ENCODE measurements around the gene ADAP1. TPM values are rescaled to one million over a fixed set of nuclear protein-coding genes. Genes with fewer than 3 reads are reported as not detected.

The ADAP1 gene
- total and polyA plus RNA-seq, 2 of the 8 experiments (the other 6 are each of a cell fraction or from before 2014, with no cell fraction given): 5.8 to 6.1 TPM

DNA sequence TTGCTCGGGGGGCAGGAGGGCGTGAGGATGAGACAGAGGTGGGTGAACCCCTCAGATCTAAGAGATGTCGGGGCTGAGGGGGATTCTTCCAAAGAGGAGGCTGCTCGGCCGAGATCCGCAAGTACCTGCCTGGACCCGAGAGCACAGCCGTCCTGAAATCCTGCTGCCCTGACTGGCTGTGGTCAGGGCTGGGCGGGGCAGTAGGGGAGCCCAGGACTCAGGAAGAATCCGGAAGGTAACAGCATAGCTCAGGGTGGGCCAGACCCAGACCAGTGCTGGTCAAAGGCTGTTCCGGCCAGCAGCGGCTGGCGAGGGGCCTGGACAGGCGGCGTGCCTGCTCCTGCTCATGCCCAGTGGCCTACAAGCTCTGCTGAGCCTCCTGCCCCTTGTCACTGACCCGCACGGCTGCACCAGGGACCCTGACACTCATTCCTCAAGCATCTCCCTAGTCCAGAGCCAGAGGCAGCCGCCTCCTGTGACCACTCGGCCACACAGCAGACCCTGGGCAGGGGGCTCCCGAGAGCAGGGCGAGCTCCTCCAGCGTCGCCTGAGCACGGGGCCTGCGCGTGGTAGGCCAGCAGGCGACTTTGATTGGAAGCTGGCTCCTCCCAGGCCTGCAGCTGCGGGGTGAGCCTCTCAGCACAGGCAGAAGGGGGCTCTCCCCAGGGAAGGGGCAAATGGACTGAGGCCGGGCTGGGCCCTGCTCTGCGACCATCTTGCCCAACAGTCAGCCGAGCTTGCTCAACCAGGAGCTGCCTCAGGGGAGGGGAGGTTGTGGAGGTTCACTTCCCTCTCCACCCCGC is 3.1 kb upstream of the ADAP1 start:
- Histone ChIP-seq H3K36me3 (ENCODE audit: control insufficient read depth in 2 of 4, insufficient read depth in 4 of 4, low read length in 3 of 4) (no peaks in the 10 kb centered on the region), H2AFZ (ENCODE audit: low read length) (no peak overlapping the region), H3K79me1 (ENCODE audit: low read depth, low read length) (no peaks in the 10 kb centered on the region), H2BK15ac (ENCODE audit: low read length) (no peak overlapping the region), H4K20me1 (replicated peaks in 1 of 2; ENCODE audit: control insufficient read depth in 1 of 2, insufficient read depth in 2 of 2, low read length in 2 of 2) (peaks cover 0 to 3% of the 10 kb centered on the region in 2 experiments), H3K23me2 (ENCODE audit: low read depth, low read length) (peaks cover 4% of the 10 kb centered on the region; the same call in 1 of the 2 replicates), H2BK12ac (ENCODE audit: low read depth, low read length) (peak overlapping the region; percentile 84; the same call in 1 of the 2 replicates), H4K5ac (ENCODE audit: insufficient read length, low read depth, low read length) (no peak overlapping the region), H3K27ac (ENCODE audit: low read depth, low read length) (no peak overlapping the region), H3K9me3 (ENCODE audit: insufficient read depth in 2 of 2, low read depth in 1 of 2, low read length in 1 of 2) (peaks cover 0 to 3% of the 10 kb centered on the region in 2 experiments; a peak in 1 of 4 replicates), H3K4ac (replicated peaks; ENCODE audit: insufficient read length, low read depth, low read length) (no peak overlapping the region), H3K9ac (replicated peaks in 1 of 4; ENCODE audit: extremely low read depth in 1 of 4, low read depth in 3 of 4, low read length in 3 of 4) (0 out of 7 replicates have a peak overlapping the region, but pooled peaks of 1 of the 4 experiments have one; percentile 3), H2BK20ac (ENCODE audit: low read length) (no peak overlapping the region), H3K4me2 (ENCODE audit: insufficient read depth in 1 of 2, low read depth in 2 of 2, low read length in 2 of 2) (no peak overlapping the region), H4K91ac (replicated peaks; ENCODE audit: insufficient read length, low read length) (no peak overlapping the region), H3K79me2 (ENCODE audit: control insufficient read depth in 1 of 2, insufficient read depth in 2 of 2, low read length in 2 of 2) (no peaks in the 10 kb centered on the region), H3K14ac (ENCODE audit: insufficient read length) (no peak overlapping the region), H4K8ac (ENCODE audit: extremely low read depth, insufficient read depth, low read length) (peak overlapping the region; percentile 65), H2AK5ac (ENCODE audit: low read depth, low read length) (0 out of 2 replicates have a peak overlapping the region, but pooled peaks have one; percentile 3), H3K27me3 (replicated peaks in 1 of 4; ENCODE audit: control insufficient read depth in 3 of 4, extremely low read depth in 1 of 4, insufficient read depth in 3 of 4, low read length in 3 of 4) (peaks cover 2 to 19% (median 15%) of the 10 kb centered on the region in 4 experiments; a peak in 6 of 7 replicates), H3K23ac (ENCODE audit: insufficient read length) (no peak overlapping the region), H2BK120ac (replicated peaks; ENCODE audit: low read depth, low read length) (no peak overlapping the region), H3K56ac (replicated peaks; ENCODE audit: insufficient read length, low read depth, low read length) (no peak overlapping the region), H3K4me3 (ENCODE audit: extremely low read depth in 1 of 4, insufficient read depth in 2 of 4, low read depth in 3 of 4, low read length in 4 of 4) (no peak overlapping the region), H3K18ac (ENCODE audit: extremely low read depth, low read length) (no peak overlapping the region), H3K4me1 (replicated peaks in 1 of 4; ENCODE audit: control insufficient read depth in 3 of 4, insufficient read depth in 4 of 4, low read length in 3 of 4) (peaks cover 0 to 11% (median 5%) of the 10 kb centered on the region in 4 experiments; a peak in 5 of 7 replicates), H2BK5ac (ENCODE audit: low read depth, low read length) (peak overlapping the region; percentile 13; the same call in 1 of the 2 replicates)
- DNase-seq (ENCODE audit: low read depth in 1 of 2, low spot score in 2 of 2) (no peak), FAIRE-seq (no peak)
- WGBS, 2 experiments (ENCODE audit: extremely low coverage in 1 of 2, insufficient coverage in 1 of 2, insufficient read length in 1 of 2, insufficient replicate concordance in 2 of 2, low coverage in 1 of 2, low lambda C conversion rate in 2 of 2, missing lambda C conversion rate in 1 of 2): 77% methylated on average over 29 of the region's 32 CpGs; no CpG with 5 or more reads in 1 of the 2 experiments
- ChIA-PET POLR2A (ENCODE audit: partially characterized antibody) (interaction anchor here (0.9 to 1.5 kb wide), 8 partner anchors 9 to 166 kb away, joined by 3 to 6 read pairs (median 4); partner anchors contain the start of gene COX19), CTCF (ENCODE audit: partially characterized antibody) (interaction anchor here (0.6 to 4.6 kb wide), 18 partner anchors 9 to 737 kb away, joined by 3 to 37 read pairs (median 4); partner anchors contain the start of gene COX19)
- TF ChIP-seq TAF1 (IDR thresholded peaks at IDR 0.05; ENCODE audit: low read depth, low read length): no peak
